Progenitor cell of endocrine pancreas (in vitro differentiated cells): Measurements from ENCODE around the gene GGA3. TPM values are rescaled to one million over a fixed set of nuclear protein-coding genes. Genes with fewer than 3 reads are reported as not detected.
A peak's percentile ranks its signal among the peaks of the same experiment; 100 is the strongest.

Experiments used
- DNase-seq: peaks from one replicate; pipeline ENCODE4 v3.0.0; 2021; ENCODE audit warnings: low spot score; ENCODE audit not compliant: unreplicated experiment
- H3K27ac Mint-ChIP-seq: 2 replicates; pipeline ENCODE4 v1.8.0; 2021; ENCODE audit warnings: mild to moderate bottlenecking, moderate library complexity, mixed read lengths
- H3K27me3 Mint-ChIP-seq: 2 replicates; pipeline ENCODE4 v1.8.0; 2021; ENCODE audit warnings: mixed read lengths
- H3K36me3 Mint-ChIP-seq: 2 replicates; pipeline ENCODE4 v1.8.0; 2022; ENCODE audit warnings: mixed read lengths; ENCODE audit not compliant: insufficient read depth
- H3K4me1 Mint-ChIP-seq: 2 replicates; pipeline ENCODE4 v1.8.0; 2021; ENCODE audit warnings: low read depth, mixed read lengths
- H3K4me3 Mint-ChIP-seq: 2 replicates; pipeline ENCODE4 v1.8.0; 2021; ENCODE audit warnings: low read depth, mild to moderate bottlenecking, moderate library complexity, mixed read lengths
- H3K9me3 Mint-ChIP-seq: 2 replicates; pipeline ENCODE4 v1.8.0; 2021; ENCODE audit warnings: low read depth, mixed read lengths
- CTCF ChIP-seq: fragments of 200-600 bp; sonication (generic); IDR thresholded peaks from one replicate; pipeline ENCODE4 v1.5.0; 2021; ENCODE audit warnings: antibody characterized with exemption, mild to moderate bottlenecking; ENCODE audit not compliant: unreplicated experiment
- total RNA-seq: library from RNA; stranded (reverse); gene quantifications from 2 replicates; pipeline ENCODE4 v1.2.1, GENCODE V29; 2021

The GGA3 gene
- total RNA-seq, 1 donor from 2014 or later = 68.1 TPM

- Mint-ChIP-seq H3K36me3 (no peaks in the 10 kb centered on the region), H3K9me3 (no peaks in the 10 kb centered on the region), H3K4me3 (no peak overlapping the region), H3K27ac (peak overlapping the region; percentile 21), H3K27me3 (no peaks in the 10 kb centered on the region), H3K4me1 (peaks cover 7% of the 10 kb centered on the region)
- no peak for DNase-seq
- no peak for TF ChIP-seq CTCF
These were observed 9.2 kb downstream of the GGA3 start for GRCh38 chr17:75252039-75252816.

- H3K36me3 Mint-ChIP-seq = peaks cover 1% of the 10 kb centered on the region
- H3K4me3 Mint-ChIP-seq = no peak overlapping the region
- H3K9me3 Mint-ChIP-seq = no peaks in the 10 kb centered on the region
- peak overlapping the region; percentile 7 for H3K27ac Mint-ChIP-seq
- H3K4me1 Mint-ChIP-seq = peaks cover 6% of the 10 kb centered on the region
- DNase-seq = no peak
- H3K27me3 Mint-ChIP-seq = no peaks in the 10 kb centered on the region
- TF ChIP-seq CTCF = no peak
These were observed 11.4 kb downstream of the GGA3 start for GRCh38 chr17:75250009-75250471.

- H3K4me3 Mint-ChIP-seq = no peak overlapping the region
- no peak for TF ChIP-seq CTCF
- H3K27me3 Mint-ChIP-seq = no peaks in the 10 kb centered on the region
- H3K27ac Mint-ChIP-seq = no peak overlapping the region
- peaks cover 3% of the 10 kb centered on the region for H3K36me3 Mint-ChIP-seq
- DNase-seq = no peak
- H3K9me3 Mint-ChIP-seq = no peaks in the 10 kb centered on the region
- peaks cover 6% of the 10 kb centered on the region for H3K4me1 Mint-ChIP-seq
These were observed 11.8 kb downstream of the GGA3 start for GRCh38 chr17:75249564-75249963.

- no peak for TF ChIP-seq CTCF
- H3K4me1 Mint-ChIP-seq = peaks cover 4% of the 10 kb centered on the region
- no peak overlapping the region for H3K27ac Mint-ChIP-seq
- no peaks in the 10 kb centered on the region for H3K9me3 Mint-ChIP-seq
- H3K36me3 Mint-ChIP-seq = peaks cover 10% of the 10 kb centered on the region
- H3K27me3 Mint-ChIP-seq = no peaks in the 10 kb centered on the region
- DNase-seq = no peak
- no peak overlapping the region for H3K4me3 Mint-ChIP-seq
These were observed 15.0 kb downstream of the GGA3 start for GRCh38 chr17:75246404-75246803.

- no peak for DNase-seq
- no peak for TF ChIP-seq CTCF
- no peaks in the 10 kb centered on the region for H3K27me3 Mint-ChIP-seq
- H3K36me3 Mint-ChIP-seq = peaks cover 13% of the 10 kb centered on the region
- H3K9me3 Mint-ChIP-seq = no peaks in the 10 kb centered on the region
- no peak overlapping the region for H3K27ac Mint-ChIP-seq
- H3K4me3 Mint-ChIP-seq = no peak overlapping the region
- no peaks in the 10 kb centered on the region for H3K4me1 Mint-ChIP-seq
These were observed 16.4 kb downstream of the GGA3 start for GRCh38 chr17:75245011-75245410.
